ENCODE results near the gene SLC35F3.

DNA sequence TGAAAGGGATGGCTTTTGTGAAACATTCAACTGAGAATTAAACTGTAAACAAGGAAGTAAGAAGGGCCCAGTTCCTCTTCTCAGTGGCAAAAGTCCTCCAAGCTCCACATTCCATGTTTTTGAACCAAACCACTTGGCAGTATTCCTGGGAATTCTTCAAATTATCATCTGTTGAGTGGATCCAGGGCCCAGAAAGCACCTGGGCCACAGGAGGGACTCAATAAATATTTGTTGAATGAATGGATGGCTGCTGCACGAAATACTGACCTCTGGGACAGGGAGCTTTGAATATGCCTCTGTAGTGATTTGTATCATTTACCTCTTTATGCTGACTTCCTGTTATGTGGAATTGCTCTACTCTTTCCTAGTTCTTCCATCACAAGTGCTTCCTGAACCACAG, 4.7 kb downstream of the SLC35F3 start:
- TF ChIP-seq, protein P1, sequence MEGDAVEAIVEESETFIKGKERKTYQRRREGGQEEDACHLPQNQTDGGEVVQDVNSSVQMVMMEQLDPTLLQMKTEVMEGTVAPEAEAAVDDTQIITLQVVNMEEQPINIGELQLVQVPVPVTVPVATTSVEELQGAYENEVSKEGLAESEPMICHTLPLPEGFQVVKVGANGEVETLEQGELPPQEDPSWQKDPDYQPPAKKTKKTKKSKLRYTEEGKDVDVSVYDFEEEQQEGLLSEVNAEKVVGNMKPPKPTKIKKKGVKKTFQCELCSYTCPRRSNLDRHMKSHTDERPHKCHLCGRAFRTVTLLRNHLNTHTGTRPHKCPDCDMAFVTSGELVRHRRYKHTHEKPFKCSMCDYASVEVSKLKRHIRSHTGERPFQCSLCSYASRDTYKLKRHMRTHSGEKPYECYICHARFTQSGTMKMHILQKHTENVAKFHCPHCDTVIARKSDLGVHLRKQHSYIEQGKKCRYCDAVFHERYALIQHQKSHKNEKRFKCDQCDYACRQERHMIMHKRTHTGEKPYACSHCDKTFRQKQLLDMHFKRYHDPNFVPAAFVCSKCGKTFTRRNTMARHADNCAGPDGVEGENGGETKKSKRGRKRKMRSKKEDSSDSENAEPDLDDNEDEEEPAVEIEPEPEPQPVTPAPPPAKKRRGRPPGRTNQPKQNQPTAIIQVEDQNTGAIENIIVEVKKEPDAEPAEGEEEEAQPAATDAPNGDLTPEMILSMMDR (IDR thresholded peaks at IDR 0.05; ENCODE audit: poor library complexity, severe bottlenecking): no peak
- TF ChIP-seq EP300 (conservative IDR thresholded peaks at IDR 0.05; ENCODE audit: poor library complexity, severe bottlenecking) (no peak), TAF1 (IDR thresholded peaks at IDR 0.05; ENCODE audit: low read depth) (no peak), POLR2AphosphoS5 (IDR thresholded peaks at IDR 0.05) (no peak)
- TF ChIP-seq, protein P2, sequence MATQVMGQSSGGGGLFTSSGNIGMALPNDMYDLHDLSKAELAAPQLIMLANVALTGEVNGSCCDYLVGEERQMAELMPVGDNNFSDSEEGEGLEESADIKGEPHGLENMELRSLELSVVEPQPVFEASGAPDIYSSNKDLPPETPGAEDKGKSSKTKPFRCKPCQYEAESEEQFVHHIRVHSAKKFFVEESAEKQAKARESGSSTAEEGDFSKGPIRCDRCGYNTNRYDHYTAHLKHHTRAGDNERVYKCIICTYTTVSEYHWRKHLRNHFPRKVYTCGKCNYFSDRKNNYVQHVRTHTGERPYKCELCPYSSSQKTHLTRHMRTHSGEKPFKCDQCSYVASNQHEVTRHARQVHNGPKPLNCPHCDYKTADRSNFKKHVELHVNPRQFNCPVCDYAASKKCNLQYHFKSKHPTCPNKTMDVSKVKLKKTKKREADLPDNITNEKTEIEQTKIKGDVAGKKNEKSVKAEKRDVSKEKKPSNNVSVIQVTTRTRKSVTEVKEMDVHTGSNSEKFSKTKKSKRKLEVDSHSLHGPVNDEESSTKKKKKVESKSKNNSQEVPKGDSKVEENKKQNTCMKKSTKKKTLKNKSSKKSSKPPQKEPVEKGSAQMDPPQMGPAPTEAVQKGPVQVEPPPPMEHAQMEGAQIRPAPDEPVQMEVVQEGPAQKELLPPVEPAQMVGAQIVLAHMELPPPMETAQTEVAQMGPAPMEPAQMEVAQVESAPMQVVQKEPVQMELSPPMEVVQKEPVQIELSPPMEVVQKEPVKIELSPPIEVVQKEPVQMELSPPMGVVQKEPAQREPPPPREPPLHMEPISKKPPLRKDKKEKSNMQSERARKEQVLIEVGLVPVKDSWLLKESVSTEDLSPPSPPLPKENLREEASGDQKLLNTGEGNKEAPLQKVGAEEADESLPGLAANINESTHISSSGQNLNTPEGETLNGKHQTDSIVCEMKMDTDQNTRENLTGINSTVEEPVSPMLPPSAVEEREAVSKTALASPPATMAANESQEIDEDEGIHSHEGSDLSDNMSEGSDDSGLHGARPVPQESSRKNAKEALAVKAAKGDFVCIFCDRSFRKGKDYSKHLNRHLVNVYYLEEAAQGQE (IDR thresholded peaks at IDR 0.05; ENCODE audit: borderline replicate concordance): no peak
